GF-D8 (cell line): ENCODE measurements around the gene APRT.
"Not testable (repeated sequence)": the region's sequence is repeated elsewhere in the genome, so short reads cannot be mapped to it uniquely, and the experiment has no call there.

Experiments
- DNase-seq: peaks from one replicate; lab custom pipeline; 2025; lab: John Stamatoyannopoulos, UW

APRT gene

GRCh38 chr16:88842308-88842756, 30.6 kb upstream of the APRT start:
- no peak for DNase-seq

GRCh38 chr16:88841521-88842307, 30.0 kb upstream of the APRT start:
- no peak for DNase-seq

GRCh38 chr16:88840600-88841215, 29.0 kb upstream of the APRT start:
- no peak for DNase-seq

DNA sequence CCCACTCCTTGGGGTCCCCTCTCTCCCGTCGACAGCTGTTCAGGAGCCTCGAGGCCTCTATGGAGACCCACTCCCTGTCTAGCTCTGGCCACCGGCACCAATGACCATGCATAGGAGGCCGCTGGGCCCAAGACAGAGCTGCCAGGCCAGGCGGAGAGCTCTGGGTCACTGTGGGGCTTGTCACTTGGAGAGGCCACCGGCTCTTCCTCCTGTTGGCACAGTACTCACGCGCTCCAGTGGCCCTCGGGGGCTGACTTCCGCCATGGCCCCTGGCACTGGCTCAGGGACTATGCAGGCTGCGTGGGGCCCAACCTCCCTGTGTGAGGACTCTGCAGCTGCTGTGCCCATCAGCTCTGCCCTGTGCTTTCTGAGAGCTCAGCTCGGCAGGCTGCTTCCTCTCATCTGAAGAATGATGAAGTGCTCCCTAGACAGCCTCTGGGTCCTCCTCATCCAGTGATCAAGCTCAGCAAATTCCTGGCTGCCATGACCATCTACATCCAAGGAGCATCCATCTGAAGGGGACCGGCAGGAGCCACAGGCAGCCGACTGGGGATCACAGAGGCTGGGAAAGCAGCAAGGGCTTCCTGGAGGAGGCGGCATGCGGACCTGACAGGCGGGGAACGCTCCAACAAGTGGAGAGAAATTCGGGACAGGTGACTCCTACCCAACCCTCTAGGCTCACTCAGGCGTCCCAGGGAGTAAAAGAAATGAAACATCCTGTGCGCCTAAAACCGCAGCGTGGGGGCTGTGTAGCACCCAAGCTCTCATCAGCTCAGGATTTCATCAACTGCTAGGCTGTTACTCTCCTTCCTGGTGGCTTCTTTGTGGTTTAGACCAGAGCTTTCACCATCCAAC, 28.2 kb upstream of the APRT start:
- DNase-seq: peak; percentile 97

DNA sequence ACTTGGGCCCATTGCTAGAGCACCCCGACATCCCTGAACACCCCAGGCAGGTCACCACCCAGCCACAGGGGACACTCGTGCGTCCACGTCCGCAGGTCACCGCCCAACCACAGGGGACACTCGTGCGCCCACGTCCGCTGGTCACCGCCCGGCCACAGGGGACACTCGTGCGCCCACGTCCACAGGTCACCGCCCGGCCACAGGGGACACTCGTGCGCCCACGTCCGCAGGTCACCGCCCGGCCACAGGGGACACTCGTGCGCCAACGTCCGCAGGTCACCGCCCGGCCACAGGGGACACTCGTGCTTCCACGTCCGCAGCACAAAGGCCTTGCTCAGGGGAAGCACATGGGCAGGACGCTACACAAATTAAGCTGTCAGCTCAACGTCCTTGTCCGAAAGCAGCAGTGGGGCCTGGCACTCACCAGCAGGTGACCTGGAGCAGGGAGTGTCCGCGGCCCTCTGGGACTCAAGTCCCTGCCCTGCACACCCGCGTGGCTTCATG, 27.4 kb upstream of the APRT start:
- DNase-seq: peak; percentile 59

DNA sequence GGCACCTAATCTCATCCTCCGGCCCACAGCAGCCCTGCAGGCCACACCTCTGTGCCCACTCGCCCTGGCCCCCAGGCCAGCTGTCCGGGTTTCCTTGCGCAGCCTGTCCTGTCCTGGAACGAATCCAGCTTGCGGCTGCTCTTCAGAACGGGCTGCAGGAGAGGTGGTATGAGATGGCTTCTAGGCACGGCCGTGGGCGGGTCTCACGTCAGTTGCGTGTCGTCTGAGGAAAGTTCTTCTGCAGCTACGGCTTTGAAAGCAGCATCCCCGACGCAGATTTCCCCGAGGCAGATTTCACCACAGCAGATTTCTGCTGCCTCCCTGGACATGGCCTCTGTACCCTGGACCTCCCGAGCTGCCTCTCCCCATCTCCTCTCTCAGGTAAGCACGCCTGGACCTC, 26.8 kb upstream of the APRT start:
- no peak for DNase-seq

GRCh38 chr16:88837806-88838205, 26.1 kb upstream of the APRT start:
- no peak for DNase-seq

DNA sequence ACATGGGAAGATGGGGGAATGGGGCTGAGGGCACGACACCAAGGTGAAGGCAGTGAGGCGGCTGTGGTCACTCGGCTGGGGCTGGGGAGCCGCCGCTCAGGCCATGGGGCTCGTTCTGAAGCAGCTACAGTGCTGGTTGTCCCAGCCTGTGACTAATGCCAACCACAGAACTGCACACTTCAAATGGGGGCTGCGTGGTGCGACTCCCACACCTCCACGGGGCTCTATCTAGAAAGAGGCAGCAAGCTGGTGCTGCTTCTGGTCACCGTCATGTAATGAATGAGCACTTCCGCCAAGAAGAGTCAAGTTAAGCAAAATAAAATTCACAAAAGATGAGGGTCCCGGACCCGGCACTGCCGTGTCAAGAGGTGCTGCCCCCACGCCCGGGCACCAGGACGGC, 25.1 kb upstream of the APRT start:
- no peak for DNase-seq

DNA sequence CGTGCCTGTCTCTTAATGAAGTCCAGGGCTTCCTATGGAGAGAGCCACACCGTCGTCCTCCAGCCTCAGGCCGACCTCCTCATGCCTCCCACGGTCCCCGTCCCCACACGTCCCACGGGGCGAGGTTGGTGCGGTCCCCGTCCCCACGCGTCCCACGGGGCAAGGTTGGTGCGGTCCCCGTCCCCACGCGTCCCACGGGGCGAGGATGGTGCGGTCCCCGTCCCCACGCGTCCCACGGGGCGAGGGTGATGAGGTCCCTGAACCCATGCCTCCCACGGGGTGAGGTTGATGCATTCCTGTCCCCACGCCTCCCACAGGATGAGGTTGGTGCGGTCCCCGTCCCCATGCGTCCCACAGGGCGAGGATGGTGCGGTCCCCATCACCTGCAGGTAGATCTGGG, 24.1 kb upstream of the APRT start:
- DNase-seq: no peak

GRCh38 chr16:88835383-88835782, 23.7 kb upstream of the APRT start:
- no peak for DNase-seq

DNA sequence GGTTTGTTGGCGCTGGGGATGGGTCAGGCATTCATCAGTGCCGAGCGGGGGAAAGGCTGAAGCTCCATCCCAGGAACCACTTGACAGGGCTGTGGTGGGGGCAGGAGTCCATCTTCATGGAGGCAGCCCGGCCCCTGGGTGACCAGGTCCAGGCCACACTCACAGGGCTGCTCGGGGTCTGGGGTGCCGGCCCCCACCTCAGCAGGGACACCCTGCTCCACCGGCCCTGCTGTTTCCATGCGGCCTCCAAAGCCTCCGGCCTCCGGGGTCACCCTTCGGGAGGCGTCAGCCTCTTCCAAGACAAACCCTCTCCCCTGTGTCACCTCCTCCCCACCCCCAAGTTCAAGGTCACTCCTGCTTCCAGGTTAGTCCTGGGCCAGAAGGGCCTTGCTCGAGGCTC, 22.9 kb upstream of the APRT start:
- DNase-seq: no peak

DNA sequence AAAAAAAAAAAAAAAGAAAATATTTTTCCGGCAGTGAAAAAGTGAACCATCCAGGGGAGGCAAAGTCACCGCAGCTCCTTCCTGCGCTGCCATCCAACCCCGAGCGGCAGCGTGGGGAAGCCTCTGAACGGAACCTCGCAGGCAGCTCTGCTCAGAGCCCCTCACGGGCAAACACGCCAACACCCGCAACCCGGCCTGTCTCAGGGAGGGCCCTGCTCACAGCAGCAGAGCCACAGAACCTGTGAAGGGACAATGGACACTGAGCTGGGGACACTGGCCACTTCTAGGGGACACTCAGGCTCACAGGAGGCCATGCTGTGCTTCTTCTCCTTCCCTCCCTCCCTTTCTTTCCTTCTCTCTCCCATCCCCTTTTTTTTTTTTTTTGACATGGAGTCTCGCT, 21.4 kb upstream of the APRT start:
- no peak for DNase-seq

DNA sequence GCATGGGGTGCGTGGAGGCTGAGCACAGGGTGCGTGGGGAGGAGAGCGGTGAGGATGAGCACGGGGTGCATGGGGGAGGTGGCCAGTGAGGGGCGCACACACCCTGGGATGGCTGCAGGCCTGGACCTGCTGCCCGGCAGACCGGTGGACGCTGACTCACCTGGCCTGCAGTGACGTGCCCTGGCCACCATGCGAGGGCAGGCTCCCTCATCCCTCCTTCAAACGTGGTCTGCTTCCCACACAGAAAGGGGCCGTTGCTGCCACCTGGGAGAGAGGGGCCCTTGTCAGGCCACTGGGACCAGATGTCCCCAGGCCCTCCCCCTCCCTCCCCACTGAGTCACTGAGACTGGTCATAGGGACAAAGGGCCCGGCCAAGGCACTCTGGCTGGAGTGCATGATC, 20.1 kb upstream of the APRT start:
- DNase-seq: no peak

DNA sequence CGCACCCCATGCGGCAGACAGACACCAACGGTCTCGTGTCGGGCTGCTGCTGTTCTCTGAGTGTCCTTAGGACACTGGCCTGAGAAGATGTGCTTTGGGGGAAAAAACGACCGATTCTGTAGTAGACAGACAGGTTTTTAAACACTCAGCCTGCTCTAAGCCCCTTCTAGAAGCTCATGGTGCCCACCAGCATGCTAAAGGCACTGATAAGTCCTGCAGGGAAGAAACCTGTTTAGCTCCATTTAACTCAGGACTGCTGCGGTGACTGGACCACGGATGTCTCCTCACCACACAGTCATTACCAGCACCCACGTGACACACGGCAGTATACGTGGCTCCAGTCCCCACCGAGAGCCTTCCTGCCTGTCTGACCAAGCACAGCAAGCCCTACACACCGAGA, 19.1 kb upstream of the APRT start:
- DNase-seq: no peak

- no peak for DNase-seq
Observed at GRCh38 chr16:88830258-88830657, 18.5 kb upstream of the APRT start.

GRCh38 chr16:88828711-88829110, 17.0 kb upstream of the APRT start:
- DNase-seq: no peak

DNA sequence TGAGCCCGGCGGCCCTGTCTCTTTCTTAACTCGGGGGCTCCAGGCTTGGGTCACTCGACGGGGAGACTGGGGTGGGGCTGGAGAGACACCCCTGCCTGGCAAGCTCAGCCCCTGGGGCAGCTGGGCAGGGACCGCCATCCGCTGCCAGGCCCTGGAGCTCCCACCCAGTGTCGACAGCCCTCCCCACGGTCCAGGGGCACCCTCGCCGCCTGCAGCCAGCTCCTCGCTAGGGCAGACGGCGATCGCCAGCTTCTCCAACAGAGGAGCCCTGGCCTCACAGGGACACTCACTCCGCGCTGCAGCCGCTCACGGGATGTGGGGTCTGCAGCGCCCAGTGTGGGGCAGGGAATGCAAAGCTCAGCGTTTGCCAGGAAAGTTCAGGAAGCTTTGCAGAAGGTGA, 16.0 kb upstream of the APRT start:
- DNase-seq: no peak

- DNase-seq: no peak
Observed at GRCh38 chr16:88826070-88826840, 14.5 kb upstream of the APRT start.

DNA sequence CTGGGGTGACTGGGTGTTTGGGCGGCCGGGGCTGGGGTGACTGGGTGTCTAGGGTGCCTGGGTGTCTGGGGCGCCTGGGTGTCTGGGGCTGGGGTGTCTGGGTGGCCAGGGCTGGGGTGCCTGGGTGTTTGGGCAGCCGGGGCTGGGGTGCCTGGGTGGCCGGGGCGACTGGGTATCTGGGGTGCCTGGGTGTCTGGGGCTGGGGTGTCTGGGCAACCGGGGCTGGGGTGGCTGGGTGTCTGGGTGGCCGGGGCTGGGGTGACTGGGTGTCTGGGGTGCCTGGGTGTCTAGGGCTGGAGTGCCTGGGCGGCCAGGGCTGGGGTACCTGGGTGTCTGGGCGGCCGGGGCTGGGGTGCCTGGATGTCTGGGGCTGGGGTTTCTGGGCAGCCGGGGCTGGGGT, 13.4 kb upstream of the APRT start:
- no peak for DNase-seq

- no peak for DNase-seq
Observed at GRCh38 chr16:88824256-88825077, 12.7 kb upstream of the APRT start.

DNA sequence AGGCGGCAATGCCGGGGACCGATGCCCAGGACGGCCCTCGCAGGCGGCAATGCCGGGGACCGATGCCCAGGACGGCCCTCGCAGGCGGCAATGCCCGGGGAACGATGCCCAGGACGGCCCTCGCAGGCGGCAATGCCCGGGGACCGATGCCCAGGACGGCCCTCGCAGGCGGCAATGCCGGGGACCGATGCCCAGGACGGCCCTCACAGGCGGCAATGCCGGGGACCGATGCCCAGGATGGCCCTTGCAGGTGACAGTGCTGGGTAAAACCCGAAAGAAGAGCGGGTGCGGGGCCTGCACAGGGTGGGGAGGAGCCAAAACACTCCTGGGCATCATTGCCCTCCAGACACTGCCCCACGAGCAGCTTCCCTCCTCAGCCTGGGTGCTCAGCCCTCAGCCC, 11.9 kb upstream of the APRT start:
- not testable (repeated sequence) for DNase-seq
